Esophagus muscularis mucosa (tissue), 4 donors: ENCODE measurements around the gene CDK2. TPM values are rescaled to one million over a fixed set of nuclear protein-coding genes. Genes with fewer than 3 reads are reported as not detected.

Experiments used
- DNase-seq: peaks from one replicate; pipeline ENCODE4 v3.0.0-alpha.2; 2017; ENCODE audit errors: extremely low spot score
- H3K27ac ChIP-seq, 4 donors: fragments of 200-600 bp; sonication (generic); replicated peaks in 1 of 4; 1 replicate in 3 of 4; 2 replicates in 1 of 4; pipeline ENCODE4 v1.5.1; 2016 to 2019; ENCODE audit warnings: mild to moderate bottlenecking in 1 of 4
- H3K27me3 ChIP-seq, 4 donors: fragments of 200-600 bp; sonication (generic); one replicate each; pipeline versions ENCODE4 v1.5.1 to v1.6.0; 2016 to 2019
- H3K36me3 ChIP-seq, 4 donors: fragments of 200-600 bp; sonication (generic); one replicate each; pipeline ENCODE4 v1.5.1; 2016 to 2019
- H3K4me1 ChIP-seq, 4 donors: fragments of 200-600 bp; sonication (generic); one replicate each; pipeline ENCODE4 v1.5.1; 2016 to 2019
- H3K4me3 ChIP-seq, 4 donors: fragments of 200-600 bp; sonication (generic); 1 replicate in 2 of 4; 2 replicates in 2 of 4; pipeline ENCODE4 v1.5.1; 2016 to 2019; ENCODE audit warnings: mild to moderate bottlenecking in 4 of 4, moderate library complexity in 1 of 4
- H3K9me3 ChIP-seq, 4 donors: fragments of 200-600 bp; sonication (generic); 1 replicate in 3 of 4; 2 replicates in 1 of 4; pipeline ENCODE4 v1.5.1; 2016 to 2019
- CTCF ChIP-seq, 3 experiments: fragments of 200-600 bp in 2 of 3; fragments of 450-650 bp in 1 of 3; sonication (generic) in 2 of 3; IDR thresholded peaks; one replicate each; pipeline ENCODE4 v1.5.1; 2017 to 2019; ENCODE audit warnings: antibody characterized with exemption in 3 of 3, mild to moderate bottlenecking in 2 of 3, moderate library complexity in 1 of 3
- EP300 ChIP-seq: sonication (generic); formaldehyde crosslinking; IDR thresholded peaks from one replicate; pipeline ENCODE4 v1.6.1; 2017; ENCODE audit warnings: antibody characterized with exemption
- POLR2A ChIP-seq: fragments of 450-650 bp; IDR thresholded peaks from one replicate; pipeline ENCODE4 v1.6.1; 2017; ENCODE audit warnings: antibody characterized with exemption, moderate library complexity, mild to moderate bottlenecking, low read depth
- POLR2AphosphoS5 ChIP-seq, 2 donors: sonication (generic); formaldehyde crosslinking; IDR thresholded peaks; one replicate each; pipeline ENCODE4 v1.6.1; 2017; ENCODE audit warnings: antibody characterized with exemption in 2 of 2
- WGBS: methylation state at CpG from one replicate; pipeline ENCODE4 v1.1.5; 2018; 5-methylcytosine and 5-hydroxymethylcytosine counted together
- intact Hi-C: fragments of 100-400 bp; cut with DNase I; formaldehyde crosslinking; loops from one replicate; pipeline ENCODE4 v1.15.1; 2023
- total RNA-seq, 4 donors: library from RNA; depleted of rRNA; stranded (reverse); fragments of >200 nt; gene quantifications; one replicate each; pipeline versions ENCODE4 v1.1.0 to v1.2.1, GENCODE V29; 2016

Gene CDK2
- total RNA-seq, 4 donors from 2014 or later = 35.3 to 84.9 (median 57.1) TPM

- H3K9me3 ChIP-seq = no peaks in the 10 kb centered on the region
- peaks cover 31 to 72% (median 56%) of the 10 kb centered on the region in 4 donors for H3K4me1 ChIP-seq
- TF ChIP-seq EP300 (no peak), POLR2A (no peak), POLR2AphosphoS5 (IDR thresholded peaks at IDR 0.05) (peak; percentile 18 to 26), CTCF (IDR thresholded peaks at IDR 0.05) (no peak)
- peaks cover 0 to 5% (median 0%) of the 10 kb centered on the region in 4 donors for H3K36me3 ChIP-seq
- no peaks in the 10 kb centered on the region for H3K27me3 ChIP-seq
- DNase-seq = no peak
- peak overlapping the region in 1 of 4 donors; percentile 89 for H3K27ac ChIP-seq
- intact Hi-C loops = loop anchor here (5.0 kb wide), 1 partner anchor 34 kb away; the partner anchor contains the start of genes CDK2 and PMEL
- 64% methylated on average over 7 of the region's 7 CpGs for WGBS
- peak overlapping the region in 3 of 4 donors; percentile 67 to 82 (median 79) for H3K4me3 ChIP-seq
Observed at GRCh38 chr12:55933169-55933798, 33.3 kb upstream of the CDK2 start.

DNA sequence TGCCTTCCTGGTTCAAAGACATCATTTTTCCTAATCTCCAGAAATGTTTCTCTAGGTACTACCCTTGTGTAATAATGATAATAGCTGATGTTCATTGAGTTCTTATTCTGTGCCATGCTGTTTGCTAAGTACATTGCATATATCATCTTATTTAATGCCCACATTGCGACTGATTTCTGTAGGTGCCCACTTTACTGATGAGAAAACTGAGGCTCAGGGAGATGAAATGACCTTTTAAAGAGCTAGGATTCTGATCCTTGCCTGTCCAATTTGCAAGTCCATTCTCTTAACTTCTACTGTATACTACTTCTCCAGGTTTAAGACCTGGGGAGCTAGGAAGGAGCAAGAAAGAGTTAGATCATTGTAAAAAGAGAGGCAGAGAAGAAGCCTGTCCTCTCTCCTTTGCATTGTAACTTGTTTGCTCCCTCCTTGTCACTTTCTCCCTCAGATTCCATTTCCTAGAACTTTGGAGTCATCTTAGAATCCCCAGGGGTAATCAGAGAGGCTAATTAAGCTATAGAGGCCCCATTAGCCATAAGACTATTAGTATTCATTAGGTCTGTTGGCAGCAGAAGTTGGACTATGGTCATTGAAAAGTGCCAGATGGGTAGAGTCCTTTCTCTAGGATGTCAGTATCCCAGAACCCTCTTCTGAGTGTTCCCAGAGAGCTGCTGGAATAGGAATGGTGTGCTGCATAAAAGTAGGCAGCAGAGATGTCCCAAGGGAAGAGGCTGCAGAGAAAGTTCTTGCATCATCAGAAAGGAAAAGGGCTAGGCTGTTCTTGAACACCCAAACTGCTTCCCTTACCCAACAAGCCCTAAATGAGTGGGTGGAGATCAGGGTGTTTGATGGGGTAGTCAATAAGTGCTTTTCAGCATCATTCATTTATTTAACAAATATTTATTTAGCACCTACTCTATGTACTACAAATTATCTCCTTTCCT lies 32.6 kb upstream of the CDK2 start:
- Histone ChIP-seq H3K4me3 (no peak overlapping the region), H3K4me1 (peaks cover 23 to 64% (median 48%) of the 10 kb centered on the region in 4 donors), H3K36me3 (peaks cover 0 to 6% (median 0%) of the 10 kb centered on the region in 4 donors), H3K27ac (no peak overlapping the region), H3K27me3 (no peaks in the 10 kb centered on the region), H3K9me3 (no peaks in the 10 kb centered on the region)
- 100% methylated on average over 1 of the region's 1 CpG for WGBS
- DNase-seq = no peak
- intact Hi-C loops = loop anchor here (5.0 kb wide), 1 partner anchor 33 kb away; the partner anchor contains the start of genes CDK2 and PMEL
- TF ChIP-seq EP300 (no peak), POLR2AphosphoS5 (IDR thresholded peaks at IDR 0.05) (no peak), CTCF (IDR thresholded peaks at IDR 0.05) (no peak), POLR2A (no peak)

DNA sequence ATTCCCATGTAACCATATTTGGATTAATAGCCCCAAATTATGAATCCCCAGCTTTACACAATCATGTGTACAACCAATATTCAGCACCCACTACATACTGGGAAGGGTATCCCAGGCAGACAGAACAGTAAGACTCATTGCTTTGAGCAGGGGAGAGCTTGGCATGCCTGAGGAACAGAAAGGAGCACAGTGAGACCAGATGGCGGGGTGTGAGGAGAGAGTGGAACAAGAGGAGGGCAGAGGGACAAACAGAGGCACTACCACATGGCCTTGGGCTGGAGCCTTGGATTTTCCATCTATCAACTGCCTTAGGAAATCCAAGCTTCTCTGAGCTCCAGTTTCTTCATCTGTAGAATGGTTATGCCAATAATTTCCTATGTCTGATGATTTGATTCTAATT lies 31.9 kb upstream of the CDK2 start:
- no peaks in the 10 kb centered on the region for H3K9me3 ChIP-seq
- WGBS = 80% methylated on average over 1 of the region's 1 CpG
- no peak overlapping the region for H3K4me3 ChIP-seq
- H3K27me3 ChIP-seq = no peaks in the 10 kb centered on the region
- peaks cover 22 to 59% (median 45%) of the 10 kb centered on the region in 4 donors for H3K4me1 ChIP-seq
- H3K36me3 ChIP-seq = peaks cover 0 to 6% (median 0%) of the 10 kb centered on the region in 4 donors
- intact Hi-C loops = loop anchor here (5.0 kb wide), 1 partner anchor 33 kb away; the partner anchor contains the start of genes CDK2 and PMEL
- no peak overlapping the region for H3K27ac ChIP-seq
- TF ChIP-seq POLR2A (no peak), EP300 (no peak), POLR2AphosphoS5 (IDR thresholded peaks at IDR 0.05) (no peak), CTCF (IDR thresholded peaks at IDR 0.05) (no peak)
- DNase-seq = no peak

GRCh38 chr12:55935738-55936151 lies 30.9 kb upstream of the CDK2 start:
- intact Hi-C loops = no loop called here
- DNase-seq = no peak
- H3K4me3 ChIP-seq = peak overlapping the region; percentile 36 to 48 (median 40)
- H3K9me3 ChIP-seq = no peaks in the 10 kb centered on the region
- peak in 1 of 3 experiments; percentile 4 for TF ChIP-seq CTCF (IDR thresholded peaks at IDR 0.05)
- TF ChIP-seq POLR2A = no peak
- no peak for TF ChIP-seq POLR2AphosphoS5 (IDR thresholded peaks at IDR 0.05)
- TF ChIP-seq EP300 = no peak
- peak overlapping the region; percentile 50 to 68 (median 58) for H3K27ac ChIP-seq
- peaks cover 0 to 6% (median 0%) of the 10 kb centered on the region in 4 donors for H3K36me3 ChIP-seq
- H3K4me1 ChIP-seq = peaks cover 25 to 59% (median 45%) of the 10 kb centered on the region in 4 donors
- WGBS = 53% methylated on average over 23 of the region's 26 CpGs
- H3K27me3 ChIP-seq = no peaks in the 10 kb centered on the region
